ENCODE data around the gene PLEKHG7.
"Not testable (repeated sequence)": the region's sequence is repeated elsewhere in the genome, so short reads cannot be mapped to it uniquely, and the experiment has no call there.

PLEKHG7 gene

DNA sequence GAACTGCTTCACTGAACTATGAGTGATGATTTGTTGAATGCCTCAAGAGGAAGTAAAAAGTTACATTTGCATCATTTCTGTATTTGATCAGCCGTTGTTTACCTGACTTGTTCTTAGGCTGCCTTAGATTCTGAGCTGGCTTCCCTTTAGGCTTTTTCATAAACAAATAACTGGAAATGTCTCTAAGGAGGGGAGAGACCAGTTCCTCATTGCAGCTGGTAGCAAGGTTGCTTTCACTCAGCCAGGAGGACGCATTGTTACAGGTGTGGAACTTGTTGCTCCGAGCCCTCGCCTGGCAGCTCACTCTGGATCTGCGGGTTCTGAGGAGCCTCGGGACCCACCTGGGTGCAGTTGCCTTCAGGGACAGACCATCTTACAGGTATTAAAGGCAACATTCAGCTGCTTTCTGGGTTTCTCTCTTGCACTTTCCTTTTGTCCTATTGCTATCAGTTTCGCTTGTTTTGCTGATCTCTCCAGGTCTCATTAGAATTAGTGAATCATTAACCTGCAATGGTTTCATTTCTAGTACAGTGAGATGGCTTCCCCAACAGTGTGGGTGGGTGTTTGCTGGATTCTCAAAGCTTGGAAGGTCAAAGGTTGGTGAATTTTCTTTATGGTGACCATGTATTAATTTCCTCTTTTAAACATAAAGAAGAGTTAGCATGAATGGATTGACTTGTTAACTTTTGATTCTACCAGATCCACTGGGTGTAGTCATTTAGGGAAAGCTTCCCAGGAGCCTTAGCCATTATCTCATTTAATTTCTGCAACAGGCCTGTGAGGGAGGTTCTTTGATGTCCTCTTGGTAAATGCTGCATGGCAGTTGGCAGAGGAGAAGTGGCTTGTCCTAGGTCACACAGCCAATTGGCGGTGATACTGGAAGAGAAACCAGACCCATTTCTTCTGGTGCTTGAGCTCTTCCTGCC, at the start of gene PLEKHG7:
Gene PLEKHG7 (plus strand): TSS at position 236 of the 926 bp plus-strand sequence. CDS start 3,643 bp downstream, outside the sequence.
- peak in 1 of 2 donors; percentile 27 for DNase-seq

DNA sequence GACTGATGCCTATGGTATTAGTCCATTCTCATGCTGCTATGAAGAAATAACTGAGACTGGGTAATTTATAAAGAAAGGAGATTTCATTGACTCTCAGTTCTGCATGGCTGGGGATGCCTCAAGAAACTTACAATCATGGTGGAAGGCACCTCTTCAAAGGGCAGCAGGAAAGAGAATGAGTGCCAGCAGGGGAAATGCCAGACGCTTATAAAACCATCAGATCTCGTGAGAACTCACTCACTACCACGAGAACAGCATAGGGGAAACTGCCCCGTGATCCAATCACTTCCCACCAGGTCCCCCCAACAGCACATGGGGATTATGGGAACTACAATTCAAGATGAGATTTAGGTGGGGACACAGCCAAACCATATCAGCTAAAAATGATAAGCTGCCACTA, 48.5 kb upstream of the PLEKHG7 start:
- not testable (repeated sequence) for DNase-seq

GRCh38 chr12:92654929-92655328, 47.9 kb upstream of the PLEKHG7 start:
- no peak for DNase-seq

GRCh38 chr12:92656911-92657310, 45.9 kb upstream of the PLEKHG7 start:
- no peak for DNase-seq

GRCh38 chr12:92657770-92658169, 45.0 kb upstream of the PLEKHG7 start:
- no peak for DNase-seq

- no peak for DNase-seq
These were observed 44.2 kb upstream of the PLEKHG7 start for GRCh38 chr12:92658611-92659010.

- no peak for DNase-seq
These were observed 41.5 kb upstream of the PLEKHG7 start for GRCh38 chr12:92661269-92661668.

DNA sequence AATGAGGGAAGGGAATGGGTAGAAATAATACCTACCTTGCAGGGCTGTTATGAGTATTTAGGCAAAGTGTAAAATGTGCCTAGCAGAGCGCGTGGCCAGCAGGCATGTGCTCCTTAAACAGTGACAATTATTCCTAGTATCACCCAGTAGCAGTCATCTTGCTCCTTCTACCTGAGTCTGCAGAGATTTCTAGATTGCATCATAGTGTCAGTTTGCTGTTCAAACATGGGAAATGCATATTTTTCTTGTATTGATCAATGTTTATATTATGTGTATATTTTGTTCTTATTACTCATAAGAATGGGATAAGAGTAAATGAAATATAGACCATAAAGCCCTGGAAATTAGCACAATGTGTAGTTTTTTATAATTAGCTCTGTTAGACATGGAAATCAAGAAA, 37.3 kb upstream of the PLEKHG7 start:
- DNase-seq: no peak

DNA sequence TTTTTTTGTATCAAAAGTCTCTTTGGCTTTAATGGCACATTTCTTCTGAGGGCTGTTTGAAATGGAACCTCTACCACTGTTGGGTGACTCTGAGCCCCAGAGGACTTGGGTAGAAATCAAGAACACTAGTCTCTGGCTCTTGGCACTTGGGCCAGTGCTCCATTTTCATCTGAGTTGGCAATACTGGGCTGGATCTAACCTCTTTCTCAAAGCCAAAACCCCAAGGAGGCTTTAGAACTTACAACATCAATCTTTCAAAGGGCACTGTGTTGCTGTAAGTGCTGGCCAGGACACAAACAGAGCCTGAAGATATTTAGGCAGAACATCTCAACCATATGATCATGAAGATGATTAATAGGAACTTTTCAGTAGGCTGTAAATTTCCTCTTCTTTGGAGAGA, 34.0 kb upstream of the PLEKHG7 start:
- DNase-seq: no peak

DNA sequence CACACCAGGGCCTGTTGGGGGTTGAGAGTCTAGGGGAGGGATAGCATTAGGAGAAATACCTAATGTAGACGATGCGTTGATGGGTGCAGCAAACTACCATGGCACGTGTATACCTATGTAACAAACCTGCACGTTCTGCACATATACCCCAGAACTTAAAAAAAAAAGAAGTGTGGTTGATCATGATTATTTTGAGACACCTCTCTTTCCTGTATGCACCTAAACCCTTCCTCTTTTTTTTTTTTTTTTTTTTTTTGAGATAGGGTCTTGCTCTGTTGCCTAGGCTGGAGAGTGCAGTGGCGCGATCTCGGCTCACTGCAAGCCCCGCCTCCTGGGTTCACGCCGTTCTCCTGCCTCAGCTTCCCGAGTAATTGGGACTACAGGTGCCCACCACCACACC, 31.3 kb upstream of the PLEKHG7 start:
- not testable (repeated sequence) for DNase-seq

- DNase-seq: no peak
These were observed 29.0 kb upstream of the PLEKHG7 start for GRCh38 chr12:92673756-92674155.

- no peak for DNase-seq
These were observed 28.3 kb upstream of the PLEKHG7 start for GRCh38 chr12:92674500-92674899.

- DNase-seq: no peak
These were observed 27.5 kb upstream of the PLEKHG7 start for GRCh38 chr12:92675092-92675865.

DNA sequence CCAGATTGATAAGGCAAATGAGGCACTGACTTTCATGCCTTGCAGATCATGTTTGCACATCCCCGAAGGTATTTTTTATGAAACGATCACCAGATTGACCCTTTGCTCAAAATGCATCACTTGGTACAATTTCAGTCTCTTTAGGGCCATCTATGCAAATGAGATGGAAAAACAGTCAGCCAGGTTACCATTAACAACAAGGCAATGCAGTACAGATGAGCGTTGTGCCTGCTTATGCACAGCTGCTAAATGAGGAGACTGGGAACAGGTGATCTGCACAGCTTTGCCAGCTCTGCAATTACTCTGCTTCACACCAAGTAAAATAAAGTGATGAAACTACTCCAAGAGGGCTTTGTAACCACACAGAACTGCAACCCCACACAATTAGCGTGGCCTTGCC, 26.1 kb upstream of the PLEKHG7 start:
- DNase-seq: no peak

DNA sequence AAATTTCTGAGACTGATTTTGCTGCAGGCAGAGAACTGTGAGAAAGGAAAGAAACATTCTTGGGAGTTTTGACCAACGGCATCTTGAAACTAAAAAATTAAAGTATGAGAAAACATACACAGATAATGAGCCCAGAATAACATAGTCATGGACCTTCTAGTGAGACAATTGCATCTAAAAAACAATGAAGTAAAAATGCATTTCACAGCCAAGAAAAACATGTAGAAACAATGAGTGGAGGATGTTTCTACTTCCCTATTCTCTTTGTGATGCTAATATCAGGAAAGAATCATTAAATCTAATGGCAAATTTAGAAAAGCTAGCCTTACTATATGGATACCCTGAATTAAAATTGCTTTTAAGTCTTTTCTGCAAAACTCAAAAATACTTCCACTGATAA, 12.2 kb upstream of the PLEKHG7 start:
- DNase-seq: no peak

- no peak for DNase-seq
These were observed 7.7 kb upstream of the PLEKHG7 start for GRCh38 chr12:92695056-92695455.

DNA sequence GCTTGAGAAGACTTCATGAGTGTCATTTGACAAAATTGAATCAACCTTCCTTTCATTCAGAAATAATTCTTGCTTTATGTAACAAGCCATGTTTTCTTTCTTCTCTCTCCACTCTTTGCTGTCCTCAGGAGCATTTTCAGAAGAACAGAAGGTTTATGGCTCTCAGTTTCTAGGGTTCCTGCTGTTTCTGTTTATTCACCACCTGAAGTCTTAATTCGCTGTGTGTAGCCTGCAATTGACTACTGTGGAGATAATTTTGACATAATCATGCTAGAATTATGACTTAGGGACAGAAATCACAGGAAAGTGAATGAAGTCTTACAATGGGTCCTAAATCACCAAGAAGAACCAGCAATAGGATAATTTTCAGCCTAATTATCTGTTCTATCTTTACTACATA, 7.2 kb upstream of the PLEKHG7 start:
- no peak for DNase-seq

DNA sequence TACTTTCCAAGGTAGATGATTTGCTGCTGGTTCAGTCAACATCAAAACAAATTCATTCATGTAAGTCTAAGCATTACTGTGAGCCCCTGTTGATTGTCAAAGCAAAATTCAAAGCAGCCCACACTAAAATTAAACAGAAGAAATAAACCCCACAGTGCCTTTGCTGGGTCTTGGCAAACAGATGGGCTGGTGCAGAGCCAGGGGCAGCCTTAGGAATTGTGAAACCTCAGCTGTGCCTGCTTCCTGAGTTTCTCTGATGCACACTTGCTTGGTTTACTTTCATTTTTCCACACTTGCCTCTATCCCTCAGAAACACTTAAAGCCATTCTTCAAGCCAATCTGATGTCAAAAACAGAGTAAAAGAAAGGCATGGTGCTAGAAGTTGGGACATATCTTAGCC, 6.6 kb upstream of the PLEKHG7 start:
- DNase-seq: no peak

GRCh38 chr12:92698474-92698873, 4.3 kb upstream of the PLEKHG7 start:
- DNase-seq: no peak

GRCh38 chr12:92701441-92701840, 1.3 kb upstream of the PLEKHG7 start:
- no peak for DNase-seq

- DNase-seq: no peak
These were observed 997 bp downstream of the PLEKHG7 start for GRCh38 chr12:92703786-92704185.

- DNase-seq: no peak
These were observed 3.8 kb downstream of the PLEKHG7 start for GRCh38 chr12:92706594-92706993.

DNA sequence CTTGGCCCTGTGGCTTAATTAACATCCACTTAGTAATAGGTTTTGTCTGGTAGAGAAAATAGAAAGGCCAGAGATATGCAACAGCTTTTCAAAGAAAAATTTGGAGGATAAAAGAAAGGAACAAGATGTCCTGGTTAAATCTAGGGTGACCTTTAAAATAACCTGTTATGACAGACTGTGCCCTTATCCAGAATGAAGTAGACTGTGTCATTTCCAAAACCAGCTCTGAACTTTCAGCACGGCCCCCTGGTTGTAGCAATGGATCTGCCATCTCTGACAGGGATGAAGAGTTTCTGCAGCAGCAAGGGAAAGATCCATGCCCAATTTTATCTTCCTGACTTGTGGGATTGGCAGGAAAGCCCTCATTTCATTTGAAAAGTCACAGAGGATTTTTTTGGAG, 5.1 kb downstream of the PLEKHG7 start:
- DNase-seq: no peak

GRCh38 chr12:92715625-92716024, 12.8 kb downstream of the PLEKHG7 start:
- no peak for DNase-seq

Data from CD4-positive, alpha-beta T cell treated with Interferon alpha-2 for 1 hour (primary cell).